HL-60 (cell line): Measurements from ENCODE around the gene RAD9A.
A peak's percentile ranks its signal among the peaks of the same experiment; 100 is the strongest.

Experiments used
- DNase-seq, 2 experiments: peaks; one replicate each; pipeline ENCODE4 v3.0.0-alpha.2; 2010 to 2020; ENCODE audit warnings: low read depth in 1 of 2, low spot score in 1 of 2
- H3K27ac ChIP-seq: fragments of 250-450 bp; sonication (Bioruptor Pico); replicated peaks from 2 replicates; pipeline ENCODE4 v1.5.1; 2020; ENCODE audit warnings: mild to moderate bottlenecking, moderate library complexity
- H3K27me3 ChIP-seq: fragments of 250-450 bp; sonication (Bioruptor Pico); 2 replicates; pipeline ENCODE4 v1.5.1; 2021; ENCODE audit warnings: mild to moderate bottlenecking, moderate library complexity; ENCODE audit not compliant: insufficient read depth, poor library complexity, severe bottlenecking
- H3K4me3 ChIP-seq: replicated peaks from 2 replicates; pipeline ENCODE4 v1.5.1; 2011; ENCODE audit warnings: mild to moderate bottlenecking, control low read depth, low read length; ENCODE audit not compliant: insufficient read depth
- CTCF ChIP-seq: IDR thresholded peaks from one replicate; pipeline ENCODE4 v1.5.1; 2011; ENCODE audit warnings: low read length, control low read depth, inconsistent platforms; ENCODE audit not compliant: insufficient read depth
- GABPA ChIP-seq: IDR thresholded peaks from 2 replicates; pipeline ENCODE4 v1.6.1; 2012; ENCODE audit warnings: low read depth
- POLR2AphosphoS5 ChIP-seq: IDR thresholded peaks from 2 replicates; pipeline ENCODE4 v1.6.1; 2012; ENCODE audit warnings: low read depth
- REST ChIP-seq: IDR thresholded peaks from 2 replicates; pipeline ENCODE4 v1.6.1; 2012; ENCODE audit warnings: low read depth; ENCODE audit not compliant: insufficient replicate concordance
- SPI1 ChIP-seq: IDR thresholded peaks from 2 replicates; pipeline ENCODE4 v1.6.1; 2012; ENCODE audit warnings: low read depth, mild to moderate bottlenecking, borderline replicate concordance

Gene RAD9A

GRCh38 chr11:67437809-67438157 lies 46.0 kb downstream of the RAD9A start:
- H3K27ac ChIP-seq: peak overlapping the region; percentile 98
- H3K4me3 ChIP-seq: peak overlapping the region; percentile 58

GRCh38 chr11:67438158-67438902 lies 46.5 kb downstream of the RAD9A start:
- Histone ChIP-seq H3K27me3 (no peaks in the 10 kb centered on the region), H3K4me3 (peak overlapping the region; percentile 58), H3K27ac (peak overlapping the region; percentile 98)
- TF ChIP-seq SPI1 (no peak), REST (no peak), CTCF (no peak), GABPA (no peak), POLR2AphosphoS5 (peak; percentile 70)
- DNase-seq: peak; percentile 59 to 70

More at GRCh38 chr11:67437809-67438157, 46.0 kb downstream of the RAD9A start:
- no peak for TF ChIP-seq POLR2AphosphoS5
- TF ChIP-seq REST: no peak
- no peak for TF ChIP-seq CTCF
- no peak for TF ChIP-seq SPI1
- DNase-seq: no peak
- H3K27me3 ChIP-seq: no peaks in the 10 kb centered on the region

GRCh38 chr11:67439321-67440228 lies 47.8 kb downstream of the RAD9A start:
- H3K27ac ChIP-seq: no peak overlapping the region; the same call in 1 of the 2 replicates
- H3K4me3 ChIP-seq: peak overlapping the region; percentile 58
- H3K27me3 ChIP-seq: no peaks in the 10 kb centered on the region
- peak; percentile 66 to 72 for DNase-seq
- TF ChIP-seq POLR2AphosphoS5: peak; percentile 47; the same call in 1 of the 2 replicates
- peak; percentile 11 for TF ChIP-seq CTCF
- TF ChIP-seq REST: no peak
